ENCODE results near the gene GH1. TPM values are rescaled to one million over a fixed set of nuclear protein-coding genes. Genes with fewer than 3 reads are reported as not detected.

GH1 gene
- not detected in 2 replicates for total RNA-seq

GRCh38 chr17:63918789-63919305 lies at the start of gene GH1:
Gene GH1, minus strand, starts transcription at chr17:63918839. Its CDS starts 63 bp downstream, at chr17:63918776.

DNA sequence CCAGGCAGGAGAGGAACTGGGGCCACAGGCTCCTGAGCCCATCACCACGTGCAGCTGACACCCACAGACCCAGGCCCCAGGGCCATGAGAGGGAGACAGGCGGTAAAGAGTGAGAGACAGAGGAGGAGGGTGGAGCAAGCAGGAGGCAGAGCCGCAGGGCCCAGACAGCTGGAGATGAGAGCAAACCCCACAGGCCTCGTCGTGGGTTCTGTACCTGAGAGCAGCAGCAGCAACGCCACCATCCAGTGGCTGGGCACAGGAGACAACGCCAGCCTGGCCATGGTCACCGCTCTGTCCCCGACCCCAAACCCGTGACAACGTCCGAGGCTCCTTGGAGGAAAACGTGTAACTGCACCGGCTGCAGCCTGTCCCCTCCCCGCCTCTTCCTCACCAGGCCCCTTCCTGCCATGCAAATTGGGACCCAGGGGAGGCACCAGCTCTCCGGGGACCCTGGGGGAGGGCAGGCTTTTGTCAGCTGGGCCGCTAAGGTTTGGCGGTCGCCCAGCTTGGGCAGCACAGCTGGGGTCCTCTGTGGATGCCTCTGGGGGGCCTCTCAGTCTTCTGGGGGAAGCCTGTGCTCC lies 13.4 kb upstream of the GH1 start, which contains the start of gene CD79B:
Gene CD79B, minus strand, starts transcription at position 351 of the 581 bp plus-strand sequence. Its CDS starts 70 bp downstream, at position 281.

GRCh38 chr17:63911041-63911635 lies 7.5 kb downstream of the GH1 start, which contains the start of gene CSHL1:
Gene CSHL1, minus strand, starts transcription at chr17:63911258. Its CDS starts 62 bp downstream, at chr17:63911196.

GRCh38 chr17:63896524-63897354 lies 21.9 kb downstream of the GH1 start, which contains the start of gene CSH1:
Gene CSH1, minus strand, starts transcription at chr17:63896574. Its CDS starts 63 bp downstream, at chr17:63896511.

GRCh38 chr17:63881935-63882601 lies 36.6 kb downstream of the GH1 start, which contains the start of gene GH2:
Gene GH2, minus strand, starts transcription at chr17:63881944. Its CDS starts 143 bp downstream, at chr17:63881801.

GRCh38 chr17:63873577-63873976 lies 45.1 kb downstream of the GH1 start, which contains the start of gene CSH2:
Gene CSH2, minus strand, starts transcription at chr17:63873677. Its CDS starts 63 bp downstream, at chr17:63873614.

Other genes starting within 250 kb of the GH1 start
- 3.3 and 5.8 TPM in 2 replicates for gene LIMD2, start 218.7 kb downstream of the GH1 start, total RNA-seq
- gene STRADA, start 177.0 kb downstream of the GH1 start, total RNA-seq = 19.5 and 21.1 TPM in 2 replicates
- gene CCDC47, start 145.2 kb downstream of the GH1 start, total RNA-seq = 76.7 and 87.7 TPM in 2 replicates
- gene DDX42, start 144.7 kb downstream of the GH1 start, total RNA-seq = 61.2 and 62.7 TPM in 2 replicates
- gene PSMC5, start 91.4 kb downstream of the GH1 start, total RNA-seq = 100 and 134 TPM in 2 replicates
- gene FTSJ3, start 91.2 kb downstream of the GH1 start, total RNA-seq = 47.4 and 65.3 TPM in 2 replicates
- 84.6 and 95.6 TPM in 2 replicates for gene SMARCD2, start 76.2 kb downstream of the GH1 start, total RNA-seq
- not detected in 2 replicates for gene CSH2, start 45.2 kb downstream of the GH1 start, total RNA-seq
- gene GH2, start 36.9 kb downstream of the GH1 start, total RNA-seq = not detected in 2 replicates
- not detected in 2 replicates for gene CSH1, start 22.3 kb downstream of the GH1 start, total RNA-seq
- gene CSHL1, start 7.6 kb downstream of the GH1 start, total RNA-seq = not detected in 2 replicates
- 2.1 and 2.9 TPM in 2 replicates for gene CD79B, start 13.5 kb upstream of the GH1 start, total RNA-seq
- gene SCN4A, start 54.1 kb upstream of the GH1 start, total RNA-seq = 0.12 and 0.13 TPM in 2 replicates
- gene PRR29, start 79.5 kb upstream of the GH1 start, total RNA-seq = 1.5 and 2.5 TPM in 2 replicates
- 22.9 and 44.0 TPM in 2 replicates for gene ICAM2, start 101.8 kb upstream of the GH1 start, total RNA-seq
- gene ERN1, start 211.3 kb upstream of the GH1 start, total RNA-seq = 7.6 and 7.9 TPM in 2 replicates

All from aortic smooth muscle cell (primary cell).